Measurements from ENCODE around the gene PDE10A. TPM values are rescaled to one million over a fixed set of nuclear protein-coding genes. Genes with fewer than 3 reads are reported as not detected.

Gene PDE10A
- total RNA-seq, 2 experiments from 2014 or later = not detected

DNA sequence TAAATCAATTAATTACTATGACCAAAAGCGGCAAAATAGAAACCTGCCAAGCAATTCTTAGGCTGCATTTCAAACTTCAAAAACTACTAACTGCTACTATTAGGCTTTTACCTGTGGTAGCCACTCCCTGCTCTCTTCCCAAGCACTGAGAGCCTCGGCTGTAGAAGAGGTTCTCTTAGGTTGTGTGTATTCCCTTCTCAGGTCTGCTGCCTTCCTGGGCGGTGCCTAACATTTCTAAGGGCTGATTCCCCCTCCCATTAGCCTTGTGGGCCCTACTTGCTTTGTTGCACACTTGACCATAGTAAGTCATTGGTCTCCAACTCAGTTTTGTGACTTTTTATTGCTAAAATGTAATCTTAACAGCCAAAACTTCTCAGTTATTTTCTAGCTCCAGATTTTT lies 207.6 kb downstream of the PDE10A start:
- Mint-ChIP-seq H3K27ac (no peak overlapping the region), H3K27me3 (peaks cover 5% of the 10 kb centered on the region), H3K4me1 (no peaks in the 10 kb centered on the region), H3K9me3 (no peaks in the 10 kb centered on the region), H3K4me3 (no peak overlapping the region), H3K36me3 (no peaks in the 10 kb centered on the region)
- DNase-seq = no peak

DNA sequence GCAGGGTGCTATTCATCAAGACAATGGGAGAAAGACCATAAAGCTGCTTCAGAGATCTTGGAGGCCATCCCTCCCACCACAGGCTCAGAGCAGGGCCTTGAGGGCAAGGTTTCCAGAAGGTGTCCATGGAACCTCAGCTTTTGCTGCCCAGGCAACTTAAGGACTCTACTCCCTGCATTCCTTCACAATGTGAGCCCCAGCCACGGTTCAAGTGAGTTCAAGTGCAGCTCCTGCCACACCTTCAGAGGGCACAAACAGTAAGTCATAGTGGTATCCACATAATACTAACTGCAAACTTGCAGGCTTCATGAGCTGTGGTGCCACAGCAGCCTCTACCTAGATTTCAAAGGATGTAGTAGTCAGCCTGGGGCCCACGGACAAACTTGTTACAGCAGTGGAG lies 209.6 kb downstream of the PDE10A start:
- Mint-ChIP-seq H3K9me3 (no peaks in the 10 kb centered on the region), H3K27ac (no peak overlapping the region), H3K4me1 (no peaks in the 10 kb centered on the region), H3K36me3 (no peaks in the 10 kb centered on the region), H3K4me3 (no peak overlapping the region), H3K27me3 (no peaks in the 10 kb centered on the region)
- DNase-seq = no peak

DNA sequence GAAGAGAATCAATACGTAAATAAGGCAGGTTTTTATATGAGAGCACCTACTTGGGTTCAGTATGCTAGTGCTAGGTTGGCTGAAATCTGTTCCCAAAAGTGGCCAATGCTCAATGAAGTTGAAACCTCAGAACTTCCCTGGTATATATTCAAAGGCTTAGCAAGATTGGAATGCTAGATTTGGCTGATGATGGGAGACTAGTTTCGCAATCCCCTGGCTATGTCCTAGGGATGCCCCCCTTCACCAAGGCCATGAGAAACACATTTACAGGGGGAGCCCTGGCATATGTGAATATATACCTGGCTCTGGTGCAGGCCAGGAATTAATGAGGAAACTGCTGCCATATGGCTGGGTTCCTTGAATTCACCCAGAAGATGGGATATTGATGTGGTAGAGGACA lies 211.2 kb downstream of the PDE10A start:
- H3K9me3 Mint-ChIP-seq = no peaks in the 10 kb centered on the region
- no peaks in the 10 kb centered on the region for H3K36me3 Mint-ChIP-seq
- H3K4me1 Mint-ChIP-seq = no peaks in the 10 kb centered on the region
- no peak overlapping the region for H3K27ac Mint-ChIP-seq
- DNase-seq = no peak
- no peaks in the 10 kb centered on the region for H3K27me3 Mint-ChIP-seq
- no peak overlapping the region for H3K4me3 Mint-ChIP-seq

GRCh38 chr6:165448210-165448609 lies 214.8 kb downstream of the PDE10A start:
- Mint-ChIP-seq H3K27me3 (no peaks in the 10 kb centered on the region), H3K27ac (no peak overlapping the region), H3K36me3 (no peaks in the 10 kb centered on the region), H3K9me3 (no peaks in the 10 kb centered on the region), H3K4me3 (no peak overlapping the region), H3K4me1 (no peaks in the 10 kb centered on the region)
- no peak for DNase-seq

- Mint-ChIP-seq H3K27me3 (no peaks in the 10 kb centered on the region), H3K4me3 (no peak overlapping the region), H3K27ac (no peak overlapping the region), H3K9me3 (no peaks in the 10 kb centered on the region), H3K4me1 (no peaks in the 10 kb centered on the region), H3K36me3 (no peaks in the 10 kb centered on the region)
- DNase-seq = no peak
Measured at GRCh38 chr6:165447141-165447540, 215.9 kb downstream of the PDE10A start.

GRCh38 chr6:165446331-165446730 lies 216.7 kb downstream of the PDE10A start:
- Mint-ChIP-seq H3K9me3 (no peaks in the 10 kb centered on the region), H3K27me3 (no peaks in the 10 kb centered on the region), H3K4me3 (no peak overlapping the region), H3K4me1 (no peaks in the 10 kb centered on the region), H3K27ac (no peak overlapping the region), H3K36me3 (no peaks in the 10 kb centered on the region)
- DNase-seq = no peak

- no peaks in the 10 kb centered on the region for H3K36me3 Mint-ChIP-seq
- no peaks in the 10 kb centered on the region for H3K4me1 Mint-ChIP-seq
- H3K9me3 Mint-ChIP-seq = no peaks in the 10 kb centered on the region
- no peaks in the 10 kb centered on the region for H3K27me3 Mint-ChIP-seq
- H3K27ac Mint-ChIP-seq = no peak overlapping the region
- H3K4me3 Mint-ChIP-seq = no peak overlapping the region
- DNase-seq = no peak
Measured at GRCh38 chr6:165443462-165443861, 219.6 kb downstream of the PDE10A start.

- H3K9me3 Mint-ChIP-seq = no peaks in the 10 kb centered on the region
- no peaks in the 10 kb centered on the region for H3K36me3 Mint-ChIP-seq
- H3K4me1 Mint-ChIP-seq = no peaks in the 10 kb centered on the region
- no peak overlapping the region for H3K27ac Mint-ChIP-seq
- H3K4me3 Mint-ChIP-seq = no peak overlapping the region
- no peaks in the 10 kb centered on the region for H3K27me3 Mint-ChIP-seq
- DNase-seq = no peak
Measured at GRCh38 chr6:165441181-165441580, 221.9 kb downstream of the PDE10A start.

- no peaks in the 10 kb centered on the region for H3K27me3 Mint-ChIP-seq
- H3K4me1 Mint-ChIP-seq = no peaks in the 10 kb centered on the region
- no peak overlapping the region for H3K27ac Mint-ChIP-seq
- no peaks in the 10 kb centered on the region for H3K9me3 Mint-ChIP-seq
- no peaks in the 10 kb centered on the region for H3K36me3 Mint-ChIP-seq
- DNase-seq = no peak
- H3K4me3 Mint-ChIP-seq = no peak overlapping the region
Measured at GRCh38 chr6:165439928-165440554, 223.0 kb downstream of the PDE10A start.

- no peak overlapping the region for H3K27ac Mint-ChIP-seq
- peaks cover 2% of the 10 kb centered on the region for H3K9me3 Mint-ChIP-seq
- H3K4me3 Mint-ChIP-seq = no peak overlapping the region
- H3K4me1 Mint-ChIP-seq = no peaks in the 10 kb centered on the region
- no peak for DNase-seq
- H3K27me3 Mint-ChIP-seq = no peaks in the 10 kb centered on the region
- H3K36me3 Mint-ChIP-seq = no peaks in the 10 kb centered on the region
Measured at GRCh38 chr6:165426892-165427291, 236.1 kb downstream of the PDE10A start.

GRCh38 chr6:165422192-165422591 lies 240.8 kb downstream of the PDE10A start:
- no peaks in the 10 kb centered on the region for H3K27me3 Mint-ChIP-seq
- H3K4me3 Mint-ChIP-seq = no peak overlapping the region
- peaks cover under 1% of the 10 kb centered on the region for H3K9me3 Mint-ChIP-seq
- no peak overlapping the region for H3K27ac Mint-ChIP-seq
- H3K4me1 Mint-ChIP-seq = no peaks in the 10 kb centered on the region
- no peak for DNase-seq
- H3K36me3 Mint-ChIP-seq = no peaks in the 10 kb centered on the region

GRCh38 chr6:165417278-165417865 lies 245.7 kb downstream of the PDE10A start:
- Mint-ChIP-seq H3K9me3 (no peaks in the 10 kb centered on the region), H3K27me3 (no peaks in the 10 kb centered on the region), H3K36me3 (no peaks in the 10 kb centered on the region), H3K4me1 (no peaks in the 10 kb centered on the region), H3K4me3 (no peak overlapping the region), H3K27ac (no peak overlapping the region)
- DNase-seq = no peak

DNA sequence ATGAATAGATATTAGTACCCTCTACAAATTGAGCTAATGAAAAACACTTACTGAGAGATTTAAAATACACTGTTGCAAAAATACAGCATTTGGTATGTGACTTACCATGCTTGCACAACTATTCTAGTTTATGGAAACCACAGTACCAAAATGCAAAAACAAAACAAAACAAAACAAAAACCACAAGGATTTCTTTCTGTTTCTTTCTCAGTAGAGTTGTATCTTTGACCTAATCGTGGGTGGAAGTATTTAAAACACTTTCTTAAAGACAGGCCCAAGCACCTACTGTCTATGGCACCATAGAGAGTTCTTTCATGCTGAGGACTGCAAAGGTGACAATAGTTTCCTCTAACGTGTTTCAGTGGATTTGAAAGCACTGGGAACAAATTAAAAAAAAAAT lies 258.3 kb downstream of the PDE10A start:
- no peak for DNase-seq
- Mint-ChIP-seq H3K27me3 (no peaks in the 10 kb centered on the region), H3K36me3 (no peaks in the 10 kb centered on the region), H3K4me1 (no peaks in the 10 kb centered on the region), H3K9me3 (no peaks in the 10 kb centered on the region), H3K4me3 (no peak overlapping the region), H3K27ac (no peak overlapping the region)

DNA sequence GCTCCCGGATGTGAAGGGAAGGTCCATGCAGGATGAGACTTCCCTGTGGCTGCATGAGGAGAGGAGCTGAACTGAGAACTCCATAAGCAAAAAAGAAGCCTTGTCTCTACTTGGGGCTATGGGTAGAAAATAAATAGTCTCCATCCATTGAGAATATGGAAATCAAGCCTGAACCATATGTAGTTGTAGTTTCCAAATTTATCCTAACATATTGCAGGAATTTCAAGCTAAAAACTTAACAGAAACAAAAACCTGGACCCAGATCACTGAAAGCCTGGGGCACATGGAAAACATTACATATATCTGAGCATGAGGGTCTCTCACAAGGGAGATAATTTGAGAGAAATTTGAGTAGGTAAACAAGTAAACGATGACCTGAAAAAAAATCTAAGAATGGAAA lies 258.7 kb downstream of the PDE10A start:
- no peak for DNase-seq
- no peak overlapping the region for H3K27ac Mint-ChIP-seq
- H3K4me3 Mint-ChIP-seq = no peak overlapping the region
- no peaks in the 10 kb centered on the region for H3K9me3 Mint-ChIP-seq
- H3K27me3 Mint-ChIP-seq = no peaks in the 10 kb centered on the region
- no peaks in the 10 kb centered on the region for H3K4me1 Mint-ChIP-seq
- no peaks in the 10 kb centered on the region for H3K36me3 Mint-ChIP-seq

GRCh38 chr6:165403006-165403595 lies 259.9 kb downstream of the PDE10A start:
- no peak overlapping the region for H3K27ac Mint-ChIP-seq
- no peaks in the 10 kb centered on the region for H3K27me3 Mint-ChIP-seq
- no peak overlapping the region for H3K4me3 Mint-ChIP-seq
- H3K9me3 Mint-ChIP-seq = no peaks in the 10 kb centered on the region
- no peak for DNase-seq
- no peaks in the 10 kb centered on the region for H3K36me3 Mint-ChIP-seq
- no peaks in the 10 kb centered on the region for H3K4me1 Mint-ChIP-seq

DNA sequence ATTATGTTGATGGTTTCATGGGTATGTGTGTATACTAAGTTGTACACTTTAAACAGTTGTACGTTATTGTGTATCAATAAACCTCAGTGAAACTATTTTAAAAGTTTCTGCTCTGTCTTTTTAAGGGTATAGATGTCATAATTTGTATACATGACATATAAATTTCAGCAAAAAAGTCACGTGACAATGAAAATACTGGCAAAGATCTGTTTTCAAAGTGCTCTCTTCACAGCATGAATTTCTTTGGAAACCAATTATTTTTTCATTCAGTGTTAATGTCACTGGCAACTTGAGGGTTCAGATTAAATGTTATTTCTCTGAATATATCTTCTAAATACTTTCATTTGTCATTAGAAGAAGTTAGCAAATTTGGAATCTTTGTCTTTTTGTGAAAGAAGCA lies 261.9 kb downstream of the PDE10A start:
- no peak for DNase-seq
- no peak overlapping the region for H3K27ac Mint-ChIP-seq
- H3K9me3 Mint-ChIP-seq = no peaks in the 10 kb centered on the region
- no peak overlapping the region for H3K4me3 Mint-ChIP-seq
- no peaks in the 10 kb centered on the region for H3K36me3 Mint-ChIP-seq
- H3K4me1 Mint-ChIP-seq = no peaks in the 10 kb centered on the region
- no peaks in the 10 kb centered on the region for H3K27me3 Mint-ChIP-seq

All from activated naive CD8-positive, alpha-beta T cell treated with anti-CD3 and anti-CD28 coated beads for 36 hours (primary cell).